HG02759 (cell line): ENCODE results near the gene MPV17.
A peak's percentile ranks its signal among the peaks of the same experiment; 100 is the strongest.
"Not testable (repeated sequence)": the region's sequence is repeated elsewhere in the genome, so short reads cannot be mapped to it uniquely, and the experiment has no call there.

Experiments used
- ATAC-seq: cut with Tn5 transposase; IDR thresholded peaks from one replicate; pipeline ENCODE4 v1.9.1; 2021; ENCODE audit warnings: mild to moderate bottlenecking, moderate library complexity; ENCODE audit not compliant: unreplicated experiment

MPV17 gene

GRCh38 chr2:27322766-27323595 is at the start of gene MPV17:
MPV17 (minus strand) TSS chr2:27323097; CDS start chr2:27322517, 580 bp downstream.
- peak; percentile 95 for ATAC-seq

- ATAC-seq, result peak; percentile 25
Measured at GRCh38 chr2:27370816-27371620, 48.1 kb upstream of the MPV17 start.

- peak; percentile 94 for ATAC-seq
Measured at GRCh38 chr2:27370026-27370815, 47.3 kb upstream of the MPV17 start, which contains the start of the genes EIF2B4 and SNX17. EIF2B4 (minus strand) TSS chr2:27370338; CDS start chr2:27370314, 24 bp downstream. SNX17 (plus strand) TSS chr2:27370616; CDS start chr2:27370744, 128 bp downstream.

GRCh38 chr2:27369471-27370025 is 46.7 kb upstream of the MPV17 start:
- peak; percentile 8 for ATAC-seq

- ATAC-seq, result no peak
Measured at GRCh38 chr2:27363933-27364332, 41.0 kb upstream of the MPV17 start.

GRCh38 chr2:27362678-27363420 is 40.0 kb upstream of the MPV17 start:
- no peak for ATAC-seq

GRCh38 chr2:27356382-27357181 is 33.7 kb upstream of the MPV17 start, which contains the start of gene GTF3C2:
GTF3C2 (minus strand) TSS chr2:27356764; CDS start chr2:27343554, 13,210 bp downstream.
- peak; percentile 86 for ATAC-seq

GRCh38 chr2:27356056-27356381 is 33.1 kb upstream of the MPV17 start:
- peak; percentile 21 for ATAC-seq

- ATAC-seq, result no peak
Measured at GRCh38 chr2:27354597-27354927, 31.7 kb upstream of the MPV17 start.

GRCh38 chr2:27353762-27354596 is 31.1 kb upstream of the MPV17 start:
- no peak for ATAC-seq

GRCh38 chr2:27353386-27353761 is 30.5 kb upstream of the MPV17 start:
- not testable (repeated sequence) for ATAC-seq

GRCh38 chr2:27351802-27352598 is 29.1 kb upstream of the MPV17 start:
- ATAC-seq, result no peak

- ATAC-seq, result no peak
Measured at GRCh38 chr2:27350106-27350693, 27.3 kb upstream of the MPV17 start.

GRCh38 chr2:27347641-27348040 is 24.7 kb upstream of the MPV17 start:
- no peak for ATAC-seq

- ATAC-seq, result no peak
Measured at GRCh38 chr2:27336173-27336572, 13.3 kb upstream of the MPV17 start.

GRCh38 chr2:27335311-27335710 is 12.4 kb upstream of the MPV17 start:
- ATAC-seq, result no peak

- ATAC-seq, result no peak
Measured at GRCh38 chr2:27324720-27325119, 1.8 kb upstream of the MPV17 start.
